ENCODE data around the gene FANCF.

FANCF gene

DNA sequence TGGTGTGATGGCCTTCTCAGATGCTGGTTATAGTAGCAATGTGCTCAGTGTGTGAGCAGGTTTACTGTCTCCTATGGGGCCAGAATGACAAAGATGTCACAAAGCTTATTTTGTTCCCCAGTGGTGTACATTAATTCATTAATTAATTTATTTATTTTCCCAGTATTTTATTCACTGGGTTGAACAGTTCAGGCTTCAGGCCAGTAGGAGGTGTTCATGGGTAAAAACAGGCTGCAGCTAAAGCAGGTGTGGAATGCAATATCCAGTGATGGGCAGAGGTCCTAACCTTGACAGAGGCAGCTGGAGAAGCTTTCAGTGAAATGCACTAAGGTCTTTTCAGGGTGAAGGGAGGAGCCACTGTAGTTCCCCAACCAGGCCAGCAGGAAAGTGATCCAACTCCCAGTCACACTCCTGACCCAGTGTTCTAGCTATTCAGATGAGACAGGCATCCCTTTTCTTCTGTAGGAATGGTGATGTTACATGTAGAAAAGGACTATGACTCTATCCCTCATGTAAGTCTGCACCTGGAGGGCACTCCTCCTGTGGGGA is 7.8 kb upstream of the FANCF start:
- no peak for TF ChIP-seq CTCF (IDR thresholded peaks at IDR 0.05; ENCODE audit: unreplicated experiment in 3 of 3)
- no peaks in the 10 kb centered on the region for H3K9me3 Mint-ChIP-seq
- no peaks in the 10 kb centered on the region for H3K36me3 Mint-ChIP-seq (ENCODE audit: low read depth)
- H3K27me3 Mint-ChIP-seq (ENCODE audit: low read depth), result peaks cover 3% of the 10 kb centered on the region
- H3K4me1 Mint-ChIP-seq, result peaks cover 5% of the 10 kb centered on the region
- H3K27ac Mint-ChIP-seq, result no peak overlapping the region
- no peak overlapping the region for H3K4me3 Mint-ChIP-seq

GRCh38 chr11:22627421-22627820 is 1.8 kb upstream of the FANCF start:
- Mint-ChIP-seq H3K4me3 (no peak overlapping the region), H3K27ac (no peak overlapping the region), H3K27me3 (ENCODE audit: low read depth) (no peaks in the 10 kb centered on the region), H3K9me3 (no peaks in the 10 kb centered on the region), H3K36me3 (ENCODE audit: low read depth) (peaks cover 6% of the 10 kb centered on the region), H3K4me1 (peaks cover 11% of the 10 kb centered on the region)
- no peak for TF ChIP-seq CTCF (IDR thresholded peaks at IDR 0.05; ENCODE audit: unreplicated experiment in 3 of 3)

DNA sequence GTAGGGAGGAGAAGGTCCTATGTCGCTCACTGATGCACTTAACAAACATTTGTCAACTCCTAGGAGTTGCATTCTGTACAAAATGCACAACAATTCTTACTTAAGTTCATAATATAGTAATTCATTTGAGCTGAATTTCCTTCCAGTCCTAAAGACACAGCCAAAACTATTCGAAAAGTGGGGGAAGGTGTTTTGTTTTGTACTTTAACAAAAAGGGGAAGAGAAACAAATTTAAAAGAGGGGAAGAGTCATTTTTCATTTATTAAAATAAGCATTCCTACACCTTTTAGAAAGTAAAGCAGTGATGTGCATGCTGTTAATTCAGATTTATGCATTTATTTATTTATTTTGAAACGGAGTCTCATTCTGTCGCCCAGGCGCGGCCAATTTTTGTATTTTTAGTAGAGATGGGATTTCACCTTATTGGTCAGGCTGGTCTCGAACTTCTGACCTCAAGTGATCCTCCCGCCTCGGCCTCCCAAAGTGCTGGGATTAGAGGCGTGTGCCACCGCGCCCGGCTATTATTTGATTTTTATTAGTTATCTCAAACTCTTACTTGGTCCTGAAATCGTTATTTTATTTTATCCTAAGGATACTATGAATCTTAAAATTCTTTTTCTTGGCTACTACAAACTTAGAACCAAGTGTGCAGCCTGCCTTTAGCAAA is 1.1 kb upstream of the FANCF start:
- H3K36me3 Mint-ChIP-seq (ENCODE audit: low read depth), result peaks cover 11% of the 10 kb centered on the region
- peaks cover 11% of the 10 kb centered on the region for H3K4me1 Mint-ChIP-seq
- H3K4me3 Mint-ChIP-seq, result peak overlapping the region; percentile 98 to 99 (median 98)
- no peaks in the 10 kb centered on the region for H3K27me3 Mint-ChIP-seq (ENCODE audit: low read depth)
- peak overlapping the region in 2 of 3 experiments; percentile 100 for H3K27ac Mint-ChIP-seq
- no peaks in the 10 kb centered on the region for H3K9me3 Mint-ChIP-seq
- no peak for TF ChIP-seq CTCF (IDR thresholded peaks at IDR 0.05; ENCODE audit: unreplicated experiment in 3 of 3)

DNA sequence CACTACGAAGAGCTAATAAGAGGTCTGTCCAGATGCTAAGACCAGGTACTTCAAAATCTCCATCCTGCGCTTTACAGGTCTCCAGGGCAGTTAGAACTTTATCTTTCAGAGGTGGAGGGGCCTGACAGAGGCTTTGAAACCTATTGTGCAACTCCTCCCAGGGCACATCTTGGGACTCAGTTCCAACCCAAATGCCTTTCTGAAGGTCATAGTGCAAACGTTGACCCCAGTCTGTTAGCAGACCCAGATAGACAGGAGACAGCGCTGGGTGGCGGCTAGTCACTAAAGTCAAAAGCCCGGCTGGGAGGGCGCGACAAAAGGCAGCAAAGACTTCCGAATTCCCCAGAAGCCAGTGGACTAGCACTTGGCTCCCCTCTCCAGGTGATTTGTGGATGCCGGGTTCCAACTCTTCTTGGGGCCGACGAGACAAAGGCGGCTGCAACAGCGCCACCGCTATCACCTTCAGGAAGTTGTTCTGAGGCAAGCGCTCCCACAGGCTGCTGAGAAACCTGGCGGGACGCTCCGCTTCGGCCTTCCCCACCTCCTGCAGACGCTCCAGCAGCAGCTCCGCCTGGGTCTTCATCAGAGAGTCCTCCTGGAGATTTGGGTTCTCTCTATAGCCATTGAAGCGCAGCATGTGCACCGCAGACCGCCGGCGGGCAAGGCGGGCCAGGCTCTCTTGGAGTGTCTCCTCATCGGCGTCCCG is 728 bp downstream of the FANCF start:
- Mint-ChIP-seq H3K27me3 (ENCODE audit: low read depth) (no peaks in the 10 kb centered on the region), H3K27ac (peak overlapping the region; percentile 93 to 100 (median 100)), H3K4me1 (peaks cover 11% of the 10 kb centered on the region), H3K4me3 (peak overlapping the region; percentile 98 to 99 (median 98)), H3K9me3 (no peaks in the 10 kb centered on the region), H3K36me3 (ENCODE audit: low read depth) (peaks cover 27% of the 10 kb centered on the region)
- TF ChIP-seq CTCF (IDR thresholded peaks at IDR 0.05; ENCODE audit: unreplicated experiment in 3 of 3), result peak; percentile 37 to 48 (median 44)

GRCh38 chr11:22617868-22618267 is 7.8 kb downstream of the FANCF start:
- H3K4me3 Mint-ChIP-seq, result no peak overlapping the region
- H3K9me3 Mint-ChIP-seq, result peaks cover 5% of the 10 kb centered on the region
- H3K27ac Mint-ChIP-seq, result no peak overlapping the region
- peaks cover 29% of the 10 kb centered on the region for H3K36me3 Mint-ChIP-seq (ENCODE audit: low read depth)
- H3K27me3 Mint-ChIP-seq (ENCODE audit: low read depth), result no peaks in the 10 kb centered on the region
- TF ChIP-seq CTCF (IDR thresholded peaks at IDR 0.05; ENCODE audit: unreplicated experiment in 3 of 3), result no peak
- H3K4me1 Mint-ChIP-seq, result no peaks in the 10 kb centered on the region
